IPS-15b (cell line): ENCODE measurements around the gene LDLRAD2.

Experiments
- H3K27me3 ChIP-seq: one replicate; pipeline ENCODE4 v1.6.1; 2013; ENCODE audit warnings: low read length; ENCODE audit not compliant: control insufficient read depth, insufficient read depth
- H3K36me3 ChIP-seq: one replicate; pipeline ENCODE4 v1.6.1; 2013; ENCODE audit warnings: low read length; ENCODE audit not compliant: control insufficient read depth, insufficient read depth
- H3K4me1 ChIP-seq: one replicate; pipeline ENCODE4 v1.6.1; 2013; ENCODE audit warnings: mild to moderate bottlenecking, low read length; ENCODE audit not compliant: control insufficient read depth, insufficient read depth
- H3K4me3 ChIP-seq: one replicate; pipeline ENCODE4 v1.5.1; 2013; ENCODE audit warnings: low read depth, low read length
- H3K9ac ChIP-seq: one replicate; pipeline ENCODE4 v1.6.1; 2013; ENCODE audit warnings: low read depth, mild to moderate bottlenecking, low read length
- H3K9me3 ChIP-seq: one replicate; pipeline ENCODE4 v1.6.1; 2013; ENCODE audit warnings: mild to moderate bottlenecking, low read length; ENCODE audit not compliant: control insufficient read depth, insufficient read depth

LDLRAD2 gene

GRCh38 chr1:21839337-21840037, 27.4 kb downstream of the LDLRAD2 start:
- no peaks in the 10 kb centered on the region for H3K4me1 ChIP-seq
- H3K4me3 ChIP-seq = no peak overlapping the region
- H3K9me3 ChIP-seq = no peaks in the 10 kb centered on the region
- H3K36me3 ChIP-seq = peaks cover 52% of the 10 kb centered on the region
- H3K27me3 ChIP-seq = no peaks in the 10 kb centered on the region
- H3K9ac ChIP-seq = no peak overlapping the region

GRCh38 chr1:21840981-21841380, 28.9 kb downstream of the LDLRAD2 start:
- Histone ChIP-seq H3K36me3 (peaks cover 46% of the 10 kb centered on the region), H3K27me3 (no peaks in the 10 kb centered on the region), H3K4me1 (no peaks in the 10 kb centered on the region), H3K9ac (no peak overlapping the region), H3K9me3 (no peaks in the 10 kb centered on the region), H3K4me3 (no peak overlapping the region)

DNA sequence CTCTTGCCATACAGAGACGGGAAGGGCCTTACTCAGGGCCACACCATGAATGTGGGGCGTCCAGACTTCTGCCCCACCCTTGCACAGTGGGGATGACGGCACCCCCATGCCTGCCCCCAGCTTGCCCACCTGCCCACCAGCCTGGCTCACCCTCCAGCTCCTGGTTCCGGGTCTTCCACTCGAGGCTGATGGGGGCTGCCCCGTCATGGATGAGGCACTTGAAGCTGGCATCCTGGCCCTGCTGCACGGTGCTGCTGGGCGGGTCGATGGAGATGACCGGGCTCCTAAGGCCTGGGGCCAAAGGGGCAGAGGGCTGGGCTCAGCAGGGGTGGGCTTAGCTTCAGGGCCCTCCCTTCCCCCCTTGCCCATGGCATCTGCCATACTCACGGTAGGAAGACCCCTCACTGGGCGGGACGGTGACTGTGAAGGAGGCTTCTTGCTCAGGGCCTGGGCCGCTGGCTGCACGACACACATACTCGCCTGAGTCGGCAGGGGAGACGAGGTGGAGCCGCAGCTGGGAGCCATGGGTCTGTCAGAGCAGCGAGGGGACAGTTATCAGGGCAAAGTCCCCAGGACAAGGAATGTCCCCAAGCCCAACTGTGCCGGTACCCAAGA, 29.9 kb downstream of the LDLRAD2 start:
- Histone ChIP-seq H3K9ac (no peak overlapping the region), H3K4me3 (no peak overlapping the region), H3K4me1 (no peaks in the 10 kb centered on the region), H3K27me3 (no peaks in the 10 kb centered on the region), H3K9me3 (no peaks in the 10 kb centered on the region), H3K36me3 (peaks cover 47% of the 10 kb centered on the region)

DNA sequence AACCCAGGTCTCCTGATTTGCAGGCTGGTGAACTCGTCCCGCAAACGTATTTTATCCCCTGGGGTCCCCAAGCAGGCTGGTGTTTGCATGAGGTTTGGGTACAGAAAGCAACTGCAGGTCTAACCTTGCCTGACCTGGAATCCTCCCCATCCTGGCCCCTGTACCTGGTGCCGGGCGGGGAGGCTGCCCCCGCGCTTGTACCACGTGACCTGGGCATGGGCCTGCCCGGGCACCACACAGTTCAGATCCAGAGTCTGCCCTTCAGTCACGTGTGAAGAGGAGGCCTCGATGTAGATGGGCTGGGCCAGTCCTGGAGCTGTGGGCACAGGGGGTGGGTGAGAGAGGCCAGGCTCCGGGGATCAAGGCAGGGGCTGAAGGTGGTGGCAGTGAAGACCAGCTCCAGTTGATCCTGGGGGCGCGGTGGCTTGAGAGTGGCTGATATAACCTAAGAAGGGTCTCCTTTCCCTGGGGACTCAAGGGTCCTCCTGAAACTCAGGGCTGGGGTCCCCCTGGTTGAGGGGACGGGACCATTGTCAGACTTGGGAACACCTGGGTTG, 30.6 kb downstream of the LDLRAD2 start:
- Histone ChIP-seq H3K36me3 (peaks cover 49% of the 10 kb centered on the region), H3K4me1 (no peaks in the 10 kb centered on the region), H3K9ac (no peak overlapping the region), H3K27me3 (no peaks in the 10 kb centered on the region), H3K4me3 (no peak overlapping the region), H3K9me3 (no peaks in the 10 kb centered on the region)

GRCh38 chr1:21843208-21843607, 31.1 kb downstream of the LDLRAD2 start:
- Histone ChIP-seq H3K4me3 (no peak overlapping the region), H3K9me3 (no peaks in the 10 kb centered on the region), H3K27me3 (no peaks in the 10 kb centered on the region), H3K9ac (no peak overlapping the region), H3K4me1 (no peaks in the 10 kb centered on the region), H3K36me3 (peaks cover 51% of the 10 kb centered on the region)

DNA sequence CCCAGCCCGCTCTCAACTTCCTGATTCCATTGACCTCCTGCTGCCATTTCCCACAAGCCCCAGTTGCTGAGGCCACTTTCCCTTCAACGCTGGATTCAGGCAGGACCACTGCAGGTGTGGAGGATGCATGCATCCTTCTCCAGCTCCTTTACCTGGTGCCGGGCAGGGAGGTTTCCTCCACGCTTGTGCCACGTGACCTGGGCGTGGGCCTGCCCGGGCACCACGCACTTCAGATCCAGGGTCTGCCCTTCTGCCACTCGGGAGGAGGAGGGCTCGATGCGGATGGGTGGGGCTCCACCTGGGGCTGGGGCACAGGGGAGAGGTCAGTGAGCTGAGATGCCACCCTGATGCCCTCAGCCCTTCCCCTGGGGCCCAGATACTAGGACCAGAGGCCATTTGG, 31.9 kb downstream of the LDLRAD2 start:
- Histone ChIP-seq H3K9ac (no peak overlapping the region), H3K4me3 (no peak overlapping the region), H3K9me3 (no peaks in the 10 kb centered on the region), H3K27me3 (no peaks in the 10 kb centered on the region), H3K36me3 (peaks cover 51% of the 10 kb centered on the region), H3K4me1 (no peaks in the 10 kb centered on the region)

- Histone ChIP-seq H3K9me3 (no peaks in the 10 kb centered on the region), H3K9ac (no peak overlapping the region), H3K4me1 (no peaks in the 10 kb centered on the region), H3K36me3 (peaks cover 53% of the 10 kb centered on the region), H3K27me3 (no peaks in the 10 kb centered on the region), H3K4me3 (no peak overlapping the region)
Observed at GRCh38 chr1:21845646-21846641, 33.9 kb downstream of the LDLRAD2 start.

GRCh38 chr1:21847223-21848205, 35.4 kb downstream of the LDLRAD2 start:
- Histone ChIP-seq H3K4me1 (no peaks in the 10 kb centered on the region), H3K36me3 (peaks cover 60% of the 10 kb centered on the region), H3K27me3 (no peaks in the 10 kb centered on the region), H3K4me3 (no peak overlapping the region), H3K9me3 (no peaks in the 10 kb centered on the region), H3K9ac (no peak overlapping the region)

GRCh38 chr1:21848524-21849174, 36.6 kb downstream of the LDLRAD2 start:
- no peaks in the 10 kb centered on the region for H3K4me1 ChIP-seq
- peaks cover 56% of the 10 kb centered on the region for H3K36me3 ChIP-seq
- no peaks in the 10 kb centered on the region for H3K27me3 ChIP-seq
- H3K4me3 ChIP-seq = no peak overlapping the region
- no peak overlapping the region for H3K9ac ChIP-seq
- H3K9me3 ChIP-seq = no peaks in the 10 kb centered on the region

- no peak overlapping the region for H3K4me3 ChIP-seq
- no peaks in the 10 kb centered on the region for H3K27me3 ChIP-seq
- H3K36me3 ChIP-seq = peaks cover 67% of the 10 kb centered on the region
- no peaks in the 10 kb centered on the region for H3K9me3 ChIP-seq
- no peak overlapping the region for H3K9ac ChIP-seq
- H3K4me1 ChIP-seq = no peaks in the 10 kb centered on the region
Observed at GRCh38 chr1:21849909-21850576, 38.0 kb downstream of the LDLRAD2 start.
